Measurements from ENCODE around the gene ZNF205.

GRCh38 chr16:3157229-3158025, 45.0 kb downstream of the ZNF205 start:
- TF ChIP-seq CTCF (tag by site-specific recombination; IDR thresholded peaks at IDR 0.05) = no peak
- TF ChIP-seq ZSCAN18 (tag by site-specific recombination; IDR thresholded peaks at IDR 0.05) = no peak
- TF ChIP-seq ZNF23 (tag by site-specific recombination; IDR thresholded peaks at IDR 0.05; ENCODE audit: borderline replicate concordance) = no peak
- TF ChIP-seq YY1 (tag by site-specific recombination; IDR thresholded peaks at IDR 0.05) = no peak; the same call in 1 of the 2 replicates
- TF ChIP-seq ZNF354C (tag by site-specific recombination; IDR thresholded peaks at IDR 0.05; ENCODE audit: borderline replicate concordance, low read depth) = no peak
- TF ChIP-seq TSHZ1 (tag by site-specific recombination; IDR thresholded peaks at IDR 0.05; ENCODE audit: borderline replicate concordance) = no peak
